WTC11 (cell line): Measurements from ENCODE around the gene PCSK9. TPM values are rescaled to one million over a fixed set of nuclear protein-coding genes. Genes with fewer than 3 reads are reported as not detected.

Experiments used
- ATAC-seq: fragments of 200-7000 bp; cut with Tn5 transposase; 2 replicates; pipeline ENCODE4 v1.10.0; 2021; ENCODE audit warnings: mild to moderate bottlenecking, moderate library complexity
- CTCF ChIA-PET: fragments of 300-600 bp; sonication (Branson Sonifier 250); formaldehyde crosslinking; loops from one replicate; lab custom pipeline; 2021; ENCODE audit warnings: antibody characterized with exemption; lab: Charles Lee
- POLR2A ChIA-PET: fragments of 350-600 bp; sonication (Branson Sonifier 250); formaldehyde crosslinking; loops from one replicate; lab custom pipeline; 2021; ENCODE audit warnings: antibody characterized with exemption; lab: Charles Lee
- DNase-seq: peaks from one replicate; pipeline ENCODE4 v3.0.0; 2021; ENCODE audit warnings: low spot score
- H3K27ac Mint-ChIP-seq: 2 replicates; pipeline ENCODE4 v1.8.0; 2021; ENCODE audit warnings: mixed read lengths
- H3K27me3 Mint-ChIP-seq: 2 replicates; pipeline ENCODE4 v1.8.0; 2021; ENCODE audit warnings: low read depth, mild to moderate bottlenecking, moderate library complexity, mixed read lengths
- H3K36me3 Mint-ChIP-seq: 2 replicates; pipeline ENCODE4 v1.8.0; 2021; ENCODE audit warnings: mixed read lengths
- H3K4me1 Mint-ChIP-seq: 2 replicates; pipeline ENCODE4 v1.8.0; 2022; ENCODE audit warnings: mixed read lengths
- H3K4me3 Mint-ChIP-seq: 2 replicates; pipeline ENCODE4 v1.8.0; 2021; ENCODE audit warnings: mild to moderate bottlenecking, moderate library complexity, mixed read lengths
- H3K9me3 Mint-ChIP-seq: 2 replicates; pipeline ENCODE4 v1.8.0; 2021; ENCODE audit warnings: mixed read lengths
- AR ChIP-seq: fragments of 250-450 bp; sonication (Bioruptor Pico); IDR thresholded peaks from 2 replicates; pipeline ENCODE4 v1.9.0; 2021; ENCODE audit warnings: mild to moderate bottlenecking
- ARID4B ChIP-seq: sonication (generic); formaldehyde crosslinking; IDR thresholded peaks from 2 replicates; pipeline ENCODE4 v1.8.0; 2023; ENCODE audit warnings: missing genetic modification reagents, mild to moderate bottlenecking, borderline replicate concordance
- ATF6 ChIP-seq: sonication (generic); formaldehyde crosslinking; IDR thresholded peaks from 2 replicates; pipeline ENCODE4 v1.8.1; 2023; ENCODE audit warnings: mild to moderate bottlenecking, missing genetic modification reagents
- ESRRA ChIP-seq: sonication (generic); formaldehyde crosslinking; IDR thresholded peaks from 2 replicates; pipeline ENCODE4 v1.8.1; 2022; ENCODE audit warnings: mild to moderate bottlenecking, missing genetic modification reagents, borderline replicate concordance
- FOXJ3 ChIP-seq: sonication (generic); formaldehyde crosslinking; IDR thresholded peaks from 2 replicates; pipeline ENCODE4 v1.9.0; 2021; ENCODE audit warnings: missing genetic modification reagents, mild to moderate bottlenecking, borderline replicate concordance
- GABPB1 ChIP-seq: sonication (generic); formaldehyde crosslinking; IDR thresholded peaks from 2 replicates; pipeline ENCODE4 v1.8.1; 2023; ENCODE audit warnings: mild to moderate bottlenecking, missing genetic modification reagents
- GRHL2 ChIP-seq: fragments of 250-450 bp; sonication (Bioruptor Pico); IDR thresholded peaks from 2 replicates; pipeline ENCODE4 v1.8.0; 2022; ENCODE audit warnings: mild to moderate bottlenecking, moderate library complexity; ENCODE audit not compliant: insufficient replicate concordance, severe bottlenecking
- HMGA2 ChIP-seq: fragments of 250-450 bp; sonication (Bioruptor Pico); IDR thresholded peaks from 2 replicates; pipeline ENCODE4 v1.4.0; 2021; ENCODE audit warnings: mild to moderate bottlenecking, moderate library complexity
- NR1H2 ChIP-seq: sonication (generic); formaldehyde crosslinking; IDR thresholded peaks from 2 replicates; pipeline ENCODE4 v1.9.0; 2021; ENCODE audit warnings: mild to moderate bottlenecking, moderate library complexity, missing genetic modification reagents
- SMAD4 ChIP-seq: sonication (generic); formaldehyde crosslinking; IDR thresholded peaks from 2 replicates; pipeline ENCODE4 v1.8.0; 2022; ENCODE audit warnings: mild to moderate bottlenecking, missing genetic modification reagents
- USF1 ChIP-seq: sonication (generic); formaldehyde crosslinking; IDR thresholded peaks from 2 replicates; pipeline ENCODE4 v1.8.0; 2022; ENCODE audit warnings: mild to moderate bottlenecking, missing genetic modification reagents
- ZBTB43 ChIP-seq: sonication (generic); formaldehyde crosslinking; IDR thresholded peaks from 2 replicates; pipeline ENCODE4 v1.8.1; 2023; ENCODE audit warnings: mild to moderate bottlenecking, missing genetic modification reagents
- ZNF219 ChIP-seq: sonication (generic); formaldehyde crosslinking; IDR thresholded peaks from 2 replicates; pipeline ENCODE4 v1.8.0; 2023; ENCODE audit warnings: missing genetic modification reagents, mild to moderate bottlenecking, borderline replicate concordance
- ZNF396 ChIP-seq: fragments of 250-450 bp; sonication (Bioruptor Pico); IDR thresholded peaks from 2 replicates; pipeline ENCODE4 v1.8.0; 2021; ENCODE audit warnings: mild to moderate bottlenecking, moderate library complexity, borderline replicate concordance
- ZNF425 ChIP-seq: fragments of 250-450 bp; sonication (Bioruptor Pico); conservative IDR thresholded peaks from 2 replicates; pipeline ENCODE4 v1.9.0; 2021; ENCODE audit warnings: mild to moderate bottlenecking
- total RNA-seq: library from RNA; stranded (reverse); gene quantifications from 3 replicates; pipeline ENCODE4 v1.2.3, GENCODE V29; 2021

Gene PCSK9
- total RNA-seq, 1 experiment from 2014 or later = 73.2 TPM

GRCh38 chr1:55049914-55050278 is 10.5 kb downstream of the PCSK9 start:
- Mint-ChIP-seq H3K4me1 (0 out of 2 replicates have a peak, but pooled peaks cover 2% of the 10 kb centered on the region), H3K4me3 (no peak overlapping the region), H3K9me3 (no peaks in the 10 kb centered on the region), H3K27ac (no peak overlapping the region), H3K27me3 (no peaks in the 10 kb centered on the region), H3K36me3 (peaks cover 27% of the 10 kb centered on the region)
- POLR2A ChIA-PET = no interaction called here
- no peak for DNase-seq
- CTCF ChIA-PET = interaction anchor here (1.1 to 2.3 kb wide), 6 partner anchors 10 to 288 kb away, joined by 3 to 22 read pairs (median 4); partner anchors contain the start of gene PCSK9
- ATAC-seq = no peak
- TF ChIP-seq ARID4B (no peak), GRHL2 (CRISPR knock-in tag) (no peak), NR1H2 (CRISPR knock-in tag) (no peak), HMGA2 (no peak), ZBTB43 (CRISPR knock-in tag) (no peak), AR (CRISPR knock-in tag) (no peak), ZNF425 (CRISPR knock-in tag) (no peak), ZNF396 (CRISPR knock-in tag) (no peak), FOXJ3 (no peak), GABPB1 (CRISPR knock-in tag) (no peak), ESRRA (no peak), SMAD4 (CRISPR knock-in tag) (no peak), USF1 (no peak), ZNF219 (CRISPR knock-in tag) (no peak)

- no peak for TF ChIP-seq ATF6 (CRISPR knock-in tag)
- no peak for TF ChIP-seq GRHL2 (CRISPR knock-in tag)
- Mint-ChIP-seq H3K27me3 (no peaks in the 10 kb centered on the region), H3K36me3 (peaks cover 27% of the 10 kb centered on the region), H3K27ac (no peak overlapping the region), H3K9me3 (no peaks in the 10 kb centered on the region), H3K4me3 (no peak overlapping the region), H3K4me1 (0 out of 2 replicates have a peak, but pooled peaks cover 2% of the 10 kb centered on the region)
- ATAC-seq = no peak
- no peak for DNase-seq
- ChIA-PET CTCF (interaction anchor here (1.1 to 2.3 kb wide), 3 partner anchors 11 to 105 kb away, joined by 3 to 22 read pairs (median 13); partner anchors contain the start of gene PCSK9), POLR2A (no interaction called here)
Observed at GRCh38 chr1:55050283-55050682, 10.9 kb downstream of the PCSK9 start.
